CD4-positive, alpha-beta T cell treated with Interleukin-4 for 4 hours (primary cell): ENCODE results near the gene NPC1L1.
"Not testable (repeated sequence)": the region's sequence is repeated elsewhere in the genome, so short reads cannot be mapped to it uniquely, and the experiment has no call there.

Experiments used
- DNase-seq: peaks from one replicate; pipeline ENCODE4 v3.0.0-alpha.2; 2020

NPC1L1 gene

DNA sequence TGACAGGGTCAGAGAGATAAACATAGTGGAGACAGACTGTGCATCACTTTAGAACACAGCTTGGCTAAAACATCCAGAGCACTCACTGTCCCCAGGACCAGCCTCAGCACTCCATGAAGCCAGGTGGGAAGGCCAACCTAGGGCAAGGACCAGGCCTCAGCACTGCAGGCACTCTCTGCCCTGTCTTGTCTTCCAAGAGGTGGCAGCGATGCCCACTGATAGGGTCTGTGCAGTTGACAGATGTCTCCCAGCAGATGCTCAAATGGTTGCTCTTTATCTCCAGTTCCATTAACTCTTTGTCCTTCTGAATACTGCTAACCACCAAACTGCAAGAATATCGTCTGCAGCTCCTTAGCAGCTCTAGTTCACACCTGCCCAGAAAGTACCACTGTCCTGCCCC, 23.5 kb upstream of the NPC1L1 start:
- no peak for DNase-seq

DNA sequence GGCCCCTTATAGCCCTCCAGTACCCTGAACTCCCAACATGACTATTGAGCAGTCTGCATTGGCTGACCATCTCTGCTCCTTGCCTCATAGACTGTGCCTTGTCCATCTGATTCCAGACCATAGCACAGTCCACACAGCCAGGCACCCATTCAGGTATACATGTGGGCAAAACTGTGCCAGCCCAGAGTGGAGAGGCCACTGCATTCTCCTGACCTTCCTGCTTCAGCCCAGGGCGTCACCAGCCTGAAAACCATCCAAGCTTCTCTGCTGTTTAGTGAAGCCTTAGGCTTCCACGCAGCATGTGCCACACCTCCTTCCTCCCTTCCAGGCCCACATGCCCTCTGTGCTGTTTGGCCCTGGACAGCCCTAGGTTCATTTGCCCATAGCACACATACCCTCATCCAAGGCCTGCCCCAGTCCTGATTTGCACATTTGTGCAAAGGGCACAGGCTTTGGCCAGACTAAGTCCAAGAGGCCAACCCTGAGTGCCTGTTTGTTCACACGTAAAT, 22.1 kb upstream of the NPC1L1 start:
- DNase-seq, result no peak

DNA sequence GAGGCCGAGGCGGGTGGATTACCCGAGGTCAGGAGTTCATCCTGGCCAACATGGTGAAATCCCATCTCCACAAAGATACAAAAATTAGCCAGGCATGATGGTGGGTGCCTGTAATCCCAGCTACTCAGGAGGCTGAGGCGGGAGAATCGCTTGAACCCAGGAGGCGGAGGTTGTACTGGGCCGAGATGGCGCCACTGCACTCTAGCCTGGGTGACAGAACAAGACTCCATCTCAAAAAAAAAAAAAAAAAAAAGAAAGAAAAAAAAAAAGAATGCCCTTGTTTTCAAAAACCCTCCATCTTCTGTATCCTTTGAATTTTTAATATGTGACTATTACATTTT, 21.5 kb upstream of the NPC1L1 start:
- not testable (repeated sequence) for DNase-seq

DNA sequence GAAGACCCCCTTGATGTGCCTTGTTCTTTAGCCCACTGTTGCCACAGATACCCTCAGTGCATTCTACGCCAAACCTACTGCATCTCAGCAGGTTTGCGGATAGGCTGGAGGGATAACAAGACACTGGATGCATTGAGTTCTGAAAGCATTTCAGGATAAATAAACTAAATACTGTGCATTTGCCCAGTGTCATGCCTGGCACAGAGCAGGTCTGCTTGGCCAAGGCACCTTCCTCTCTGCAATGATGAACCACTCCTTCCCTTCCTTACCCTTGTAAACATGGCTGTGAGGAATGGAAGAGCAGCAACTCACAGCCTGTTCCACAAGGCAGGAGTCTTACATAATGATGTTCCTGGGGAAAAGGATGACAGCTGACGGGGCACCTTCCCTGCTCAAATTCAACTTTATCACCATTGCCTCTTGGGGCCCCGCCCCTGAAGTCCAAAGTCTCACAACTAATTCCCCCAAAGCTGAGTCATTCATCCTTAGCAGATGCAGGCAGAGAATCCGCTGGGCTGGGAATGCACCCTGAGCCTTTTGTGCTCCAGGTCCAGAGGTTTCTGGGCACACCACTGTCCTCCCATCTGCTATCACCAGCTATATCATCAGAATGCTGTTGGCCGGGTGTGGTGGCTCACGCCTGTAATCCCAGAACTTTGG, 21.0 kb upstream of the NPC1L1 start:
- DNase-seq, result no peak

DNA sequence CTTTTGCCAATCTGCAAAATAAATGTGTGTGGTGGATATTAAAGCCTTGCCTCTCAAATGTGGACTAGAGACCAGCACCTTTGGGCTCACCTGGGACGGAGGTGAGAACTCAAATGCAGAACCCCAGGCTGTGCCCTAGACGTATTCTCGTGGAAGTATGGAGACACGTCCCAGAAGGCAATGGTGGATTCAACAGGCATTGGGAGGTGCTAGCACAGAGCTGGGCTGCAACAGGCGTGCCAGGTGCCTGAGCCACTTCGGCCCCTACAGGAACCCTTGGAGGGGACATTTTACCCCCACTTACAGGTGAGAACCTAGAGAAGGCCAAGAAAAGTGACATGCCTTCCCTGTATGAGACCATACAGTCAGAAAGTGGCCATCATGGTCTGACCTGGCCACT, 20.4 kb upstream of the NPC1L1 start:
- no peak for DNase-seq

DNA sequence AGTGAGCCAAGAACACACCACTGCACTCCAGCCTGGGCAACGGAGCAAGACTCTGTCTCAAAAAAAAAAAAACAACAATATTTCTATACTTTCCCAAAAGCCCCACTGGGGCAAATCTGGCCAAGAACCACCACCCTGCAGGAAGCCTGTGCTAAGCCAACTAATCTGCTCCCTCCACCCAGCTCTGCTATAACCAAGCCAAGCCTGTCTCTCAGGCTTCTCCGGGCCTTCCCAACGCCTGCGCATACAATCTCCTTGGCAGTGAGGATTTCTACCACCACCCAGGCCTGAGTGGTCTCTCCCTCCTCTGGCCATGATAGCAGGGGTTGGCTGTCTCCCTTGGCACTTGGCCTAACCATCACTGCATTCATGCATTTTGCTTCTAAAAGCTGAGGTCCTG, 18.4 kb upstream of the NPC1L1 start:
- DNase-seq, result no peak

DNA sequence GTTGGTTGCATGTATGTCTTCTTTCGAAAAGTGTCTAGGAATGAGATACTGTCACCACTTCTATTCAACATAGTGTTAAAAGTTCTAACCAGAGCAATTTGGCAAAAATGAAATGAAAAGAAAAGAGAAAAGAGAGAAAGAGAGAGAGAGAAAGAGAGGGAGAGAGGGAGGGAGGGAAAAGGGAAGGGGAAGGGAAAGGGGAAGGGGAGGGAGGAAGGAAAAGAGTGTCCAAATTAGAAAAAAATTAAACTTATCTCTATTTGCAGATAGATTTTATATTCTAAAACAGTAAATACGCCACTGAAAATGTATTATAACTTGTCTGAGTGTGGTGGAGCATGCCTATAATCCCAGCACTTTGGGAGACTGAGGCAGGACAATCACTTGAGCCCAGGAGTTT, 16.4 kb upstream of the NPC1L1 start:
- DNase-seq, result no peak

DNA sequence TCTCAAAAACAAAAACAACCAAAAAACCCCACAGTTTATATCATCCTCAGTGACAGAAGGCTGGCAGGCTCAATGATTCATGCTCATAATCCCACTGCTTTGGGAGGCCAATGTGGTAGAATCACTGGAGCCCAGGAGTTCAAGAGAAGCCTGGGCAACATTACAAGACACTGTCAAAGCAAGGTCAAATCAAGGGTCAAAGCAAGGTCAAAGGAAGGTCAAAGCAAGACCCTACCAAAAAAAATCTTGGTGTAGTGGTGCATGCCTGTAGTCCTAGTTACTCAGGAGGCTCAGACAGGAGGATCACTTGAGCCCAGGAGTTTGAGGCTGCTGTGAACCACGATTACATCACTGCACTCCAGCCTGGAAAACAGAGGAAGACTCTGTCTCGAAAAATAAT, 14.2 kb upstream of the NPC1L1 start:
- no peak for DNase-seq

DNA sequence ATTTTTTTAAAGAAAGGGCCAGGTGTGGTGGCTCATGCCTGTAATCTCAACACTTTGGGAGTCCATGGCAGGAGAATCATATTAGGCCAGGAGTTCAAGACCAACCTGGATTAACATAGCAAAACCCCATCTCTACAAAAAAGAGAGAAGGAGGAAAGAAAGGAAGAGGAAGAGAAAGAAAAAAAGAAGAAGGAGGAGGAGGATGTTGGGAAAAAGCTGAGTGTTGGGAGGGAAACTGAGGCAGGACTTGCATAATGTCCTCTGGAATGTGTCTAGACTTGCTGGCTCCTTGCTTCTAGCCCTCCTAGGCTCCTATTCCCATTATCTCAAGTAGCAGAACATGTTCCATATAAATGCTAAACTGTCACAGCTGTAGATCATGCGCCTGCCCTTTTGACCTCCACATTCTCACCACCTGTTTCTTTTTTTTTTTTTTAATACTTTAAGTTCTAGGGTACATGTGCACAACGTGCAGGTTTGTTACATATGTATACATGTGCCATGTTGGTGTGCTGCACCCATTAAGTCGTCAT, 11.4 kb upstream of the NPC1L1 start:
- not testable (repeated sequence) for DNase-seq

DNA sequence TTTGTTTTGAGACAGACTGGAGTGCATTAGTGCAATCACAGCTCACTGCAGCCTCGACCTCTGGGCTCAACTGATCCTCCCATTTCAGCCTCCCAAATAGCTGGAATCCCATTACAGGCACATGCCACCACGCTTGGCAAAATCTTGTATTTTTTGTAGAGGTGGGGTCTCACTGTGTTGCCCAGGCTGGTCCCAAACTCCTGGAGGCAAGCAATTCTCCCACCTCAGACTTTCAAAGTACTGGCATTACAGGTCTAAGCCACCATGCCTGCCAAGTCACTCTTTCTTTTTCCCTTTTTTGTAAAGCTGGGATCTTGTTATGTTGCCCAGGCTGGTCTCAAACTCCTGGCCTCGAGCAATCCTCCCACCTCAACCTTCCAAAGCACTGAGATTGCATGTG, 8.3 kb upstream of the NPC1L1 start:
- no peak for DNase-seq

DNA sequence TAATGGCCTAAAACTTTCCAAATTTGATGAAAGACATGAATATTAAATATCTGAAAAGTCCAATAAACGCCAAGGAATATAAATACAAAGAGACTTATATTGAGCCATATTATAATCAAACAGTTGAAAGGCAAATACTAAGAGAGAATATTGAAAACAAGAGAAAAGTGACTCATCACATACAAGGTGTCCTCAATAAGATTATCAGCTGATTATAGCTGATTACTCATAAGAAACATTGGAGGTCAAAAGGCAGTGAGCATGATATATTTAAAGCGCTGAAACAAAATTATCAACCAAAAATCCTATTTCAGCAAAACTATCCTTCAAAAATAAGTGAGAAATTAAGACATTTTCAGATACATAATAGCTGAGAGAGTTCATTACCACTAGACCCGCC, 7.8 kb upstream of the NPC1L1 start:
- no peak for DNase-seq

DNA sequence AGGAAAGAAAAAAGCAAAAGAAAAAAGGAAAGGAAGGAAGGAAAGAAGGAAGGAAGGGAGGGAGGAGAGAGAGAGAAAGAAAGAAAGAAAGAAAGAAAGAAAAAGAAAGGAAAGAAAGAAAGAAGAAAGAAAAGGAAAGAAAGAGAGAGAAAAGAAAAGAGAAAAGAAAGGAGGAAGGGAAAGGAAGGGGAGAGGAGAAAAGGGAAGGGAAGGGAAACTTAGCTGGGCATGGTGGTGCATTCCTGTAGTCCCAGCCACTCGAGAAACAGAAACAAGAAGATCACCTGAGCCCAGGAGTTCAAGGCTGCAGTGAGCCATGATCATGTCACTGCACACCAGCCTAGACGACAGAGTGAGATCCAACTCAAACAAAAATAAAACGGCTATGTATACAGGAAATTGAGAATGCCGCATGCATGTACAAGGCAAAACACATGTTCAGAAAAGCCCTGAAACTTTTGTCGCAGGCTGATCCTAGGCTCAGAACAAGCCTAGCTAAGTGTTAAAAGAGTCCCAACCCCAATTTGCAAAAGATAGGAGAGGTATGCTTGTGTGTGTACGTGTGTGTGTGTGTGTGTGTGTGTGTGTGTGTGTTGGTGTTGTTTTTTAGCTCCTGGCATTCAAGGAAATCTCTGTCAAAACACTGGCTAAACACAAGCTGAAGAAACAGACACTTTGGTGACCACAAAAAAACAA, 6.6 kb upstream of the NPC1L1 start:
- no peak for DNase-seq

DNA sequence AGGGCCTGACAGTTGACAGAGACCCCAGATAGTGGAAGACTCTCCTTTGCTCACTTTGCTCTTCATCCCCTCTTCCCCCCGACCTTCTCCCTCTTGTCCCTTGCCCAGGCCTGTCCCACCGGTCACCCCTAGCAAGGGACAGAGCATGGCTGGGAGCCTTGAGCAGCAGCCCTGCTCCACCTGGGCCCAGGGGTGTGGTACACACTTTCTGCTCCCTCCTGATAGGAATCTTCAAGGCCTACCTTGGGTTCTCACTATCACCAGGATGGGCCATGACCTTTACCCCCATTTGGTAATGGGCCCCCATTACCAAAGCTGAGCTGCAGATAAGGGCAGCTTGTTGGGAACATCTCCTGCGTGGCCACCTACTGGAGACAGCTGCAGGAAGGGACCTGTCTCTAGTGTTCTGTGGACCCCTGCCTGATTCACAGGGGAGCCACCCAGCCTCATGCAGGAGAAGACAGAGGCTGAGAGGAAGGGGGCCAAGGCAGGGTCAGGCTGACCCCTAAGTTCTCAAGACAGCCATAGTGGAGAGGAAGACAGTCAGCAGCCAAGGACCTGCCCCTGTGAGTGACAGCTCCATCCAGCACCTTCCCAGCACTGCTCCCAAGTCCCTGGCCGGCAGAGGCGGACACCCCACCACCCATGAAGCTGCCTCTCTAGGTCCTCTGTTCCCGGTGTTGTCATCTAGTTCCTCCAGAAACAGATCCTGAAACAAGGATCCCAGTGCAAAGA, 913 bp upstream of the NPC1L1 start:
- DNase-seq, result no peak

DNA sequence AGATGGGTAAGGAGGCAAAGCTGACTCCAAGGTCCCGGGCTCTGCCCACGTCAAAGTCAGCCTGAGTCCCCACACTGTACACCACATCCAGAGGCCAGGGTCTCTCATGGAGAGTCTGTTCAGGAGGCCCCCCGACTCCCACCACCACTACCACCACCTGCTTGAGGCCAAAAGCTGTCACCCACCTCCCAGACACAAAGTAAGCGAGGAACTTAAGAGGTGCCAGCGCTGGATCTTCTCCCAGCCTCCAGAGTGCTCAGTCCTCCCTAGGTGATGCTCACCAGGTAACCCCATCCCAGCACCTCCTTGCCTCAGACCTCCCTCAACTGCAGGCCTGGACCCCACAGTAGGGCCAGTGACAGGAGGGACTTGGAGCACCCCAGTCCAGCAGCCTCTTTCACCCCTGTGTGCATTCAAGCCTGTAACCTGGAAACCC, 520 bp downstream of the NPC1L1 start:
- DNase-seq, result no peak

DNA sequence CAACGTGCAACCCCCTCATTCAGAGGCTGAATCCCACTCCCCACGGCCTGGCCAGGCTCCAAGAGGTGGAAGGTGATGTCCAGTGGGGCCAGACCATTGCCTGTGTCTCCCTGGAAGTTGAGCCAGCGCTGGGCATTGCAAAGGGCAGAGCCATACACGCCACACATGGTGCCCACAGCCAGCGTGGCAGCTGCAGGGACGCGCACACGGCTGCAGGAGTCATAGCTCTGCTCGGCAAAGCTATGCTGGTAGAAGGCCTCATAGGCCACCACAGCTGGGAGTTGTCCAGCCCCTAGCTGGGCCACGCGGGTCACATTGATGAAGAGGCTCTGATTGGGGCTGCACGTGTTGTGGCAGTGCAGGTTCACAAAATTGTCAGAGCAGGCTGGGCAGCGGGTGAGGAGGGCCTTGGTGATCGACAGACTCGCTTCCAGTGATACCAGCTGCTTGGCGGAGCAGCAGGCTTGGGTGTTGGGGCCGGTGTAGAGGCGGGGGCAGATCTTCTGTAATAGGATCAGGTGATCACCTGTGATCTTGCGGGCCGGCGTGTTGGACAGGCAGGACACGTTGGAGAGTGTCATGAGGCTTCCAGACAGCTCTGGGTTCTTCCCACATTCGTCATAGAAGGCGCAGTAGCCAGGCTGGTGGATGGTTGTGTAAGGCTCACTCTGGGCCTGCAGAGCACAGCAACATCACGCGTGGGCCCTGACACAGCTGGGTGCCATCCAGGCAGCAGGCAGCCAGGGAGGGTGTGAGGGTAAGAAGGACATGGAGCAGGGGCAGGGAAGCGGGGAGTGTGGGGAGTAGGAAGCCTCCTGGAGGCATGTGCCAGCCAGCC, 1.2 kb downstream of the NPC1L1 start:
- DNase-seq, result no peak

DNA sequence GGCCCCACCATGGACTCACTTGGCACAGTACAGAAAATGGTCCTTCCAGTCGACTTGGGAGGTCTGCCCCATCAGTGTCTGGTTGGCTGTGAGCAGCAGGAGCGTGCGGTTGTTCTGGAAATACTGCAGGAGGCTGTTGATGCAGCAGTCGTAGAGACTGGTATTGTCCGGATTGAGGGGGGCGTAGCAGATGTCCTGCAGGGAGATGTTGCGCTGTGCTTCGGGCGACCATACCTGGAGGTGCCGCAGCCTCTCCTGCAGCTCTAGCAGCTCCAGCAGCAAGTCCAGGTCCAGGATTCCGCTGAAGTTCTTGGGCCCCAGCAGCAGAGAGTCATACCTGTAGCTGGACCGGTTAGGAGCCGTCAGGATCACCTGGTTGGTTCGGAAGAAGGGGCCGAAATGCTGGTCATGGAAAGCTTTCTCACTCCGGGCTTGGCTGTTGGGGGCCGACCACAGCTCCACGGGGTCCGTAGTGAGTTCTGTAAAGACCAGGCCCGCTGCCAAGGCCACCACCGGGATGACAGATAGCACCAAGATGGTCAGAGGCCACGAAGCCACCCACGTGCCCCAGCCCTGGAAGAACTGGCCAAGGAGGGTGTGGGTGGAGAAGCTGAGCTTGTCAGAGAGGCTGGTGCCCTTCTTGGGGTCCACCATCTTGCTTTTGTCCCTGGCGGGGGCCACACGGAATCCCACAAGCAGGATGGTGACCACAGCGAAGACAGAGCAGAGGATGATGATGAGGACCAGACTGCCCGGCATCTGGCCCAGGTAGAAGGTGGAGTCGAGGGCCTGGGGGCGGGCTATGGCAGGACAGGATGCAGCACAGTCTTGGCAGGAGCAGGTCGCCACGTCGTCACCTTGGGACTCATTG, 2.1 kb downstream of the NPC1L1 start:
- DNase-seq, result no peak

DNA sequence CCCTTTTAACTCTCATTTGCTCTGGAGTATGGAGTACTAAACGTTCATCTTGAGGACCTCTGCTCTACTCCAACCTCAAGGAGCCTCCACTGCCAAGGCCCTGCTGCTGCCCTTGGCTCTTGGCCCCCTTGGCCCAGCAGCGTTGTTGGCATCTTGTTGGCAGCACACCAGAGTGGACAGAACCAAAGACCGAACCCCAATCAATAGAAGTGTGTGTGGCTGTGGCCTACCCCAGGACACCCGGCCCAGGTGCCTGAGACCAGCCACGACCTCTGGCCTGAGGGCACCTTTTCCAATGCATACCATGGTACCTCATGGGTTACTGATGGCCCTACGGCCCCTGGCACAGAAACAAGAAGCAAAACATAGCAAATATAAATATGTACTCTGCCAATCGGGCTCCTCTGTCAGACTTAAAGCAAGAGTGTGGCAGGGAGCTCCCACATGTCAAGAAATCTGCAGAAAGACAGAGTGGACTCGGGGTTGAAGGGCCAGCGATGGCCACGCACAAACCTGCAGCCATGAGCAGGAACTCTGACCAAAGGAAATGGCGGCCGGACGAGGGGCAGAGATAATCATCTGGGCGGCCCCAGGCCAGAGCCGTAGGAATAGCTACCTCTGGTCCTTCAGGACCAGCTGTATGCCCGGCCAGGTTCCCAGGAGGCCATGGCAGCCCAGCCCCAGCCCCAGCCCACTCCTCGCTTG, 2.9 kb downstream of the NPC1L1 start:
- DNase-seq, result no peak

DNA sequence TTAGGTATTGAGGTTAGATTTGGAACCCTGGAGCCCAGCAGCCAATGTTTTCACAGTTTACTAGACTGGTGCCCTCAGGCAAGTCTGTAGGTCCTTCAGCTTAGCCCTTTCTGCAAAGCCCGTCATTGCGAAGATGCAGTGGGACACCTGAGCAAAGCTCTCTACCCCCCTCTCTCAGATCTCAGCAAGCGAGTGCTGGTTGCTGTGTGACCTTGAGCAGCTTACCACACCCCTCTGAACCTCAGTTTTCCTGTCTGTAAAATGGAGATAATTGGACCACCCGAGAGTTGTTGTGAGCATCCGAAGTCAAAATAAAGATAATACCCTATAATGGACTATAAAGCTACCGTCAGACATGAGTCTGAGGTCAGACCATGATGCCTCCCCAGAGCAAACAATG, 3.7 kb downstream of the NPC1L1 start:
- DNase-seq, result no peak

DNA sequence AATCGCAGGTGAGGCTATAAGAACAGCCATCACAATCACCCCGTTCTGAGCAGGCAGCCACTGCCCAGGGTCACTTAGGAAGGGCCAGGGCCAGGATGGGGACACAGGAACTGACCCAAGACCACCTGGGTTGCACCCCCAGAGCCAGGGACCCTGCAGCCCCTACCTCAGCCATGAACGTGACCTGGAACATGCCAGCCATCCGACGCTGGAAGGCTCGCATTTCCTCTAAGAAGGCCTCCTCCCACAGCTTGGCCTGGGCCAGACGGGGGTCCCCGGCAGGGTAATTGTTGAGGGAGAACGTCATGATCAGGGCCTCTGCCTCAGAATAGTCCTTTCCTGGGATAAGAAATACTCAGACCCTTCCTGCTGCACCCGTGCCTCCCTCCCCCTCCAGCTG, 5.0 kb downstream of the NPC1L1 start:
- no peak for DNase-seq

DNA sequence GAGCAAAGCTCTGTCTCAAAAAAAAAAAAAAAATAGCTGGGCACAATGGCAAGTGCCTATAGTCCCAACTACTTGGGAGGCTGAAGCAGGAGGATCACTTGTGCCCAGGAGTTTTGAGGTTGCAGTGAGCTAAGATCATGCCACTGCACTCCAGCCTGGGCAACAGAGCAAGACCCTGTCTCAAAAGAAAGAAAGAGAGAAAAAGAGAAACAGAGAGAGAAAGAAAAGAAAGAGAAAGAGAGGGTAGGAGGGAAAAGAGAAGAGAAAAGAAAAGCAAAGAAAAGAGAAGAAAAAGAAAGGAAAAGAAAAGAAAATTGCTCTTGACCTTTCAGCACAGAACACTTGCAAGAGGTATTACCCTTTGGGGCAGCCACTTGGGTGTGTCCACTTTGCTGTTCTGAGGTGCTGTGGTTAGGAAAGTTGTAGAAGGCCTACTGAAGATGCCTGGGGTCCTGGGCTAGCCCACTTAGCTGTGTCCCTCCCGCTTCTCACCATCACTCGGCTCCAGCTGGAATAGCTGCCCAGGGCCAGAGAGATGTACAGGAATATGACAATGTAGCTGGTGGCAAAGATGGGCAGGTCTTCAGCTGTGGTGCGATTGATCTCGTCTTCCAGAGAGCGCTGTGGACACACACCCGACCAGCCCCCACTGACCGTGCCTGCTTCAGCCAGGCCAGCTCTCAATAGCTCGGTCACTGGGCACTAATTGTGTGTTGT, 5.6 kb downstream of the NPC1L1 start:
- DNase-seq, result no peak

DNA sequence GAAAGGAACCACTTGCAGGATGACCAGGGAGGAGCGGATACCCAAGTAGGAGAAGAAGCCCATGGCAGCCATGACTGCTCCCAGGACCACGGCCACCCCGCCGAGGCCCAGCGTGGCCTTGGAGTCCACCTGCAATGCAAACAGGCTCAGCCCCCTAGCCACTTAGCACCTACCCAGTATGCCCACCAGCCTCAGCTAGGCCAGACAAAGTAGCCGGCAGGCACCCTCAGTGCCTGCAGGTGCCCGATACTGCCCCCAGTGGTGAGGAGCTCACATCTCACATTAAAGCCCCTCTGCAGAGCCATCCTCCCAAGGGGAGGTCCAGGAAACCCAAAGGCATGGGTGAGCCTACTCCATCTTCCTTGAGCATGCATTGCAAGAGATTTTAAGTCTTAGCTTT, 6.6 kb downstream of the NPC1L1 start:
- DNase-seq, result peak; percentile 41
